MCF 10A (cell line): Measurements from ENCODE around the gene DDX10. TPM values are rescaled to one million over a fixed set of nuclear protein-coding genes. Genes with fewer than 3 reads are reported as not detected.

ENCODE experiments used
- BruUV-seq: library from RNA; stranded (reverse); fragments of 400-500 nt; replicated peaks from 2 replicates; lab custom pipeline; 2021; lab: Mats Ljungman, UMichigan
- CTCF ChIA-PET: fragments of 300-600 bp; sonication (Branson Sonifier 250); formaldehyde crosslinking; extraction: SDS; loops from one replicate; lab custom pipeline; 2021; ENCODE audit warnings: antibody characterized with exemption, inconsistent platforms; lab: Yijun Ruan, JAX
- POLR2A ChIA-PET: fragments of 300-600, 350-650 bp; sonication (Branson Sonifier 250); formaldehyde crosslinking; extraction: SDS; loops from one replicate; lab custom pipeline; 2020; ENCODE audit warnings: antibody characterized with exemption, inconsistent platforms; lab: Yijun Ruan, JAX
- DNase-seq: peaks from one replicate; pipeline ENCODE4 v3.0.0-alpha.2; 2018; ENCODE audit not compliant: unreplicated experiment
- H3K27ac Mint-ChIP-seq: one replicate; pipeline ENCODE4 v1.8.0; 2022; ENCODE audit warnings: mild to moderate bottlenecking, low read depth, mixed read lengths; ENCODE audit not compliant: unreplicated experiment
- H3K27me3 Mint-ChIP-seq: one replicate; pipeline ENCODE4 v1.8.0; 2022; ENCODE audit warnings: mixed read lengths; ENCODE audit not compliant: insufficient read depth, unreplicated experiment
- H3K36me3 Mint-ChIP-seq: one replicate; pipeline ENCODE4 v1.8.0; 2022; ENCODE audit warnings: mild to moderate bottlenecking, moderate library complexity, mixed read lengths; ENCODE audit not compliant: insufficient read depth, unreplicated experiment
- H3K4me1 Mint-ChIP-seq: one replicate; pipeline ENCODE4 v1.8.0; 2022; ENCODE audit warnings: mixed read lengths; ENCODE audit not compliant: insufficient read depth, unreplicated experiment
- H3K4me3 Mint-ChIP-seq: one replicate; pipeline ENCODE4 v1.8.0; 2022; ENCODE audit warnings: mild to moderate bottlenecking, moderate library complexity, mixed read lengths; ENCODE audit not compliant: unreplicated experiment
- H3K9me3 Mint-ChIP-seq: one replicate; pipeline ENCODE4 v1.8.0; 2022; ENCODE audit warnings: mixed read lengths; ENCODE audit not compliant: unreplicated experiment
- CTCF ChIP-seq: fragments of 200-600 bp; IDR thresholded peaks from one replicate; pipeline ENCODE4 v1.8.0; 2022; ENCODE audit warnings: antibody characterized with exemption, mild to moderate bottlenecking; ENCODE audit not compliant: unreplicated experiment
- intact Hi-C: fragments of 100-400 bp; cut with micrococcal nuclease; formaldehyde crosslinking; loops from 2 replicates; pipeline ENCODE4 v1.14.1; 2022
- total RNA-seq: library from RNA; stranded (reverse); gene quantifications from 2 replicates; pipeline ENCODE4 v1.2.3, GENCODE V29; 2022

Gene DDX10
- total RNA-seq, 1 experiment from 2014 or later, result 113 TPM

DNA sequence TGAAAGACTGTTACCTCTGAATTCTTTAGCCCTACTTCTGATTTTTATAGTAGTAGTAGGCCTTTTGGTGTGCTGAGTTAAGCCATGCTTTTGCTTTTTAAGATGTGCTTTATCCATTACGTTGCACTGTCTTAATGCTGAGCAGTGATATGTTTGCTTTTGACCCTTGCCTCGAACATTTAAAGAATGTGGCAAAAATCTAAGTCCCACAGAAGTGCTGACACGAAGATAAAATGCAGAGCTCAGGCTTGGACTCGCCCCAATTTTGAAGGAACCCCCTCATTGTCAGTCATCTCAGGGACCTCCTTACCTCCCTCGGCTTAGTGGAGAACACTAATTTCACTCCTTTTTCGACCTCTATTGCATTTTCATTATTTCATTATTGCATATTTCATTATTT is 272.9 kb downstream of the DDX10 start:
- H3K4me3 Mint-ChIP-seq, result no peak overlapping the region
- no peak overlapping the region for H3K27ac Mint-ChIP-seq
- peaks cover 42% of the 10 kb centered on the region for H3K36me3 Mint-ChIP-seq
- H3K9me3 Mint-ChIP-seq, result no peaks in the 10 kb centered on the region
- H3K27me3 Mint-ChIP-seq, result no peaks in the 10 kb centered on the region
- no TSS peak for BruUV-seq
- ChIA-PET CTCF (no interaction called here), POLR2A (no interaction called here)
- DNase-seq, result no peak
- no peak for TF ChIP-seq CTCF
- H3K4me1 Mint-ChIP-seq, result peaks cover 11% of the 10 kb centered on the region
- intact Hi-C loops, result loop anchor here (10.0 kb wide), 1 partner anchor 757 kb away; no protein-coding TSS in a partner anchor

- Mint-ChIP-seq H3K36me3 (peaks cover 43% of the 10 kb centered on the region), H3K4me1 (peaks cover 6% of the 10 kb centered on the region), H3K27me3 (no peaks in the 10 kb centered on the region), H3K27ac (no peak overlapping the region), H3K4me3 (no peak overlapping the region), H3K9me3 (no peaks in the 10 kb centered on the region)
- no peak for TF ChIP-seq CTCF
- no peak for DNase-seq
- ChIA-PET CTCF (no interaction called here), POLR2A (interaction anchor here (0.6 kb wide), 1 partner anchor 939 kb away, joined by 3 read pairs; no protein-coding TSS in a partner anchor)
- intact Hi-C loops, result loop anchor here (10.0 kb wide), 1 partner anchor 756 kb away; no protein-coding TSS in a partner anchor
- BruUV-seq, result no TSS peak
These were observed 273.7 kb downstream of the DDX10 start for GRCh38 chr11:108938604-108939003.

DNA sequence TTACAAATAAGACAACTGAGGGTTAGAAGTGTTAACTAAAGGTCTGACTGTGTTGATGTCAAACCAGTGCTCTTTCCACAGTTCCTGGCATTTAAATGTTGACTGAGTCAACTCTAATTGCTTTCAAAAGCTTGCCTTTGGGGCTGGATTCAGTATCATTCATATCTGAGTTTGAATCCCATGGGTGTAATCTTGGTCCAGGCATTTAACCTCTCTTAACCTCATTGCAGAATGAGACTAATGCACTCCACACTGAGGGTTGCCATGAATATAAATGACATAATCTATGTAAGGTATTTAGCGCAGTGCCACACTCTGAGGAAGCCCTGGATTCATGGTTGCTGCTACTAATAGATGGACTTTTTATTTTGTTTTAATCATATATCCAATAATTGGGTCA is 274.3 kb downstream of the DDX10 start:
- CTCF ChIA-PET, result interaction anchor here (0.6 kb wide), 1 partner anchor 39 kb away, joined by 3 read pairs; no protein-coding TSS in a partner anchor
- no peak for DNase-seq
- TF ChIP-seq CTCF, result no peak
- intact Hi-C loops, result loop anchor here (10.0 kb wide), 1 partner anchor 756 kb away; no protein-coding TSS in a partner anchor
- H3K27ac Mint-ChIP-seq, result no peak overlapping the region
- POLR2A ChIA-PET, result no interaction called here
- H3K27me3 Mint-ChIP-seq, result no peaks in the 10 kb centered on the region
- no peak overlapping the region for H3K4me3 Mint-ChIP-seq
- H3K4me1 Mint-ChIP-seq, result peaks cover 5% of the 10 kb centered on the region
- H3K9me3 Mint-ChIP-seq, result no peaks in the 10 kb centered on the region
- BruUV-seq, result no TSS peak
- H3K36me3 Mint-ChIP-seq, result peaks cover 48% of the 10 kb centered on the region

DNA sequence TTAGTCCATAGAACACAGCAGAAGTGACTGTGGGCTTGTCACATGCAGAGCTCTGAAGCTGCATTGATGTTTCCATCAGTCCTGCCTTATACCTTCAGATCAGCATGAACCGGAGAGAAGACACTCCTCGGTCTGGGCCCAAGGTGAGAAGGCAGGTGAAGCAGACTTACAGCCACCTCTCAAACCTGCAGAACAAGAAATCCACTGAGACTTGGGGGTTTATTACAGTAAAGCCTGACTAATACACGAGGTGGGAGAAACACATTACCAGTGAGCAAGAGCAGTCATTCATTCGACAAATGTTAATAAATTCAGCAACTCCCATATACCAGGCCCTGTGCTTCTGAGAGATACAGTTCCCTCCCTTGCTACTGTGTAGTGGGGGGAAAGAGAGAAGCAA is 279.0 kb downstream of the DDX10 start:
- peaks cover 30% of the 10 kb centered on the region for H3K36me3 Mint-ChIP-seq
- no peak for DNase-seq
- H3K9me3 Mint-ChIP-seq, result no peaks in the 10 kb centered on the region
- H3K4me3 Mint-ChIP-seq, result no peak overlapping the region
- no peak overlapping the region for H3K27ac Mint-ChIP-seq
- no peaks in the 10 kb centered on the region for H3K27me3 Mint-ChIP-seq
- intact Hi-C loops, result loop anchor here (10.0 kb wide), 1 partner anchor 991 kb away; no protein-coding TSS in a partner anchor
- CTCF ChIA-PET, result interaction anchor here (0.6 kb wide), 1 partner anchor 55 kb away, joined by 3 read pairs; no protein-coding TSS in a partner anchor
- POLR2A ChIA-PET, result interaction anchor here (1.0 kb wide), 1 partner anchor 13 kb away, joined by 4 read pairs; no protein-coding TSS in a partner anchor
- no peak for TF ChIP-seq CTCF
- no TSS peak for BruUV-seq
- H3K4me1 Mint-ChIP-seq, result peaks cover 25% of the 10 kb centered on the region
